Renal cortical epithelial cell (primary cell): ENCODE measurements around the gene EXOC4. TPM values are rescaled to one million over a fixed set of nuclear protein-coding genes. Genes with fewer than 3 reads are reported as not detected.
"Not testable (repeated sequence)": the region's sequence is repeated elsewhere in the genome, so short reads cannot be mapped to it uniquely, and the experiment has no call there.

Source experiments
- DNase-seq: peaks from one replicate; pipeline ENCODE4 v3.0.0-alpha.2; 2011; ENCODE audit warnings: low read depth
- total RNA-seq: library from RNA; depleted of rRNA; stranded (reverse); fragments of >200 nt; gene quantifications from 2 replicates; pipeline ENCODE4 v1.2.3, GENCODE V29; 2014

Gene EXOC4
- 119 and 144 TPM in 2 replicates for total RNA-seq

DNA sequence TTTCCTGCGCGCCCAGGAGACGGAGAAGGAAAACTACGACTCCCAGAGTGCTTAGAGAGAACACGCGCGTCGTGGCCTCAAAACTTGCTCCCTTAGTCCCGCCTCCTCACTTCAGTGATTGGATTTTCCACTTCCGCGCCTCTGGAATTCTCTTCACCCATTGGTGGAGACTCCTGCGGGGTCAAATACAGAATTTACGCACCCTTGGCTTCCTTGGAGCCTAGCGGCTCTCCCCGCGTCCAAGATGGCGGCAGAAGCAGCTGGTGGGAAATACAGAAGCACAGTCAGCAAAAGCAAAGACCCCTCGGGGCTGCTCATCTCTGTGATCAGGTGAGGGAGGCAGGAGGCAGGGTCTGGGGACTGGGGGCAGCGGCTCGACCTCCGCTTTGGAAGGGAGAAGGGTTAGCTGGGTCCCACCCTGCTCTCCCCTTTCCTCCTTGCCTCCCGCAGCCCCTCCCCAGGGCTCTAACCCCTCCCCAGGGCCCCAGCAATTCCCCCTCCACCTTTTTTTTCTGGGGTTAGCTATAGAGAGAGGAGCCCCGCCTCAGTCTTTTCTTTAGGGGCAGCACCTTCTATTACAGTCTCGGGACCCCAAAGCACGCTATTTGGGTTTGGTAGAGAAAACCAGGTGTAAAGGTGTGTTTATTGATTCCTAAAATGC is at the start of gene EXOC4:
EXOC4 (plus strand) TSS at position 221 of the 661 bp plus-strand sequence.
- DNase-seq, result peak; percentile 96

DNA sequence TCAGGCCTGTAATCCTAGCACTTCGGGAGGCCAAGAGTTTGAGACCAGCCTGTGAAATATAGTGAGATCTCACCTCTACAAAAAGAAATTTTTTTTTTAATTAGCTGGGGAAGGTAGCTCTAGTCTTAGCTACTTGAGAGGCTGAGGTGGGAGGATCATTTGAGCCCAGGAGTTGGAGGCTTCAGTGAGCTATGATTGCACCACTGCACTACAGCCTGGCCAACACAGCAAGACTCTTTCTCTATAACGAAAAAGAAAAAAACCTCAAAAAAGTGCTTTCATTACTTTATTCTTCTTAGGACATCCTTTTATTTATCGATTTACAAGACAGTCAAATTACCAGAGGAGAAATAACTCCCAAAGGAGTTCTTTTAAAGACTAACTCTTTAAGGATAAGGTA is 49.4 kb upstream of the EXOC4 start:
- DNase-seq, result no peak

- peak; percentile 21 for DNase-seq
These were observed 45.2 kb upstream of the EXOC4 start for GRCh38 chr7:133207687-133208086.

GRCh38 chr7:133210817-133211216 is 42.1 kb upstream of the EXOC4 start:
- DNase-seq, result not testable (repeated sequence)

DNA sequence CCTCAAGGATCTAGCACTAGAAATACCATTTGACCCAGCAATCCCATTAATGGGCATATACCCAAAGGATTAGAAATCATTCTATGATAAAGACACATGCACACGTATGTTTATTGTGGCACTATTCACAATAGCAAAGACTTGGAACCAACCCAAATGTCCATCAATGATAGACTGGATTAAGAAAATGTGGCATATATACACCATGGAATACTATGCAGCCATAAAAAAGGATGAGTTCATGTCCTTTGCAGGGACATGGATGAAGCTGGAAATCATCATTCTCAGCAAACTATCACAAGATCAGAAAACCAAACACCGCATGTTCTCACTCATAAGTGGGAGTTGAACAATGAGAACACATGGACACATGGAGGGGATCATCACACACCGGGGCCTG is 39.1 kb upstream of the EXOC4 start:
- not testable (repeated sequence) for DNase-seq

- no peak for DNase-seq
These were observed 35.1 kb upstream of the EXOC4 start for GRCh38 chr7:133217773-133218172.

- DNase-seq, result peak; percentile 55
These were observed 22.2 kb upstream of the EXOC4 start for GRCh38 chr7:133230591-133231194.

GRCh38 chr7:133233142-133233541 is 19.7 kb upstream of the EXOC4 start:
- DNase-seq, result no peak

- DNase-seq, result peak; percentile 31
These were observed 17.7 kb upstream of the EXOC4 start for GRCh38 chr7:133234961-133235875.

DNA sequence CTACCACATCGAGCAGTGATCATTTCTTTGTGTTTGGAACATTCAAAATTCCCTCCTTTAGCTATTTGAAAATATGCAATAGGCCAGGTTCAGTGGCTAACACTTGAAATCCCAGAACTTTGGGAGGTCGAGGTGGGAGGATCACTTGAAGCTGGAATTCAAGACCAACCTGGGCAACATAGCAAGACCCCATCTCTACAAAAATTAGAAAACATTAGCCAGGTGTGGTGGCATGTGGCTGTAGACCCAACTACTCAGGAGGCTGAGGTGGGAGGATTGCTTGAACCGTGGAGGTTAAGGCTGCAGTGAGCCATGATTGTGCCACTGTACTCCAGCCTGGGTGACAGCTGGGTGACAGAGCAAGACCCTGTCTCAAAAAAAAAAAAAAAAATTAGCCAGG is 15.3 kb upstream of the EXOC4 start:
- no peak for DNase-seq

- no peak for DNase-seq
These were observed 12.6 kb upstream of the EXOC4 start for GRCh38 chr7:133240302-133240701.

- no peak for DNase-seq
These were observed 6.3 kb upstream of the EXOC4 start for GRCh38 chr7:133246558-133246957.

DNA sequence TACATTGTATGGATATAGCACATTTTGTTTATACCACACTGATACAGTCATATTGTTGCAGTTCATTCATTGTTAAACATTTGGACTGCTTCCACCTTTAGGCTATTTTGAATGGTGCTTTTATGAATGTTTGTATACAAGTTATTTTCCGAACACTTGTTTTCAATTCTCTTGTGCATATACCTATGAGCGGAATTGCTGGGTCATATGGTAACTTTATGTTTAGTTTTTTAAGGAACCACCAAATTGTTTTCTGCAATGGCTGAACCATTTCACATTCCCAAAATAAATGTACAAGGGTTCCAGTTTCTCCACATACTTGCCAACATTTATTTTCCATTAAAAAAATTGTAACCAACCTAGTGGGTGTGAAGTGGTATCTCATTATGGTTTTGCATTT is 4.0 kb upstream of the EXOC4 start:
- DNase-seq, result no peak

DNA sequence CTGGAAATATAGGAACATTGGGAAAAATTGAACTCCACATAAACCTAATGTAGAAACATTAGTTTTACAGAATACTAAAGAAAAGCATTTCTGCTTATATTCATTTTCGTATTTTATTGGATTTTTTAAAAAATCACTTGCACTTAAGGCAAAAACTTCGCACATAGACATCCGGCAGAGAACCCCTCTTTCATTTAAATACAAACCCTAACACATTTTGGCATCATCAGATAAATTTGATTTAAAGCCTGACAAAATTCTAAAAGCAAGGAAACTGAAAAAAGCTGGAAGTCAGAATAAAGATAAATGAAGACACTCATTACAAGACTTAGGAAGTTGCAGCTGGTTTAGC is 396 bp upstream of the EXOC4 start:
- no peak for DNase-seq

- DNase-seq, result peak; percentile 45
These were observed 619 bp downstream of the EXOC4 start for GRCh38 chr7:133253519-133253875.

- no peak for DNase-seq
These were observed 2.6 kb downstream of the EXOC4 start for GRCh38 chr7:133255486-133255885.

GRCh38 chr7:133258174-133258573 is 5.3 kb downstream of the EXOC4 start:
- no peak for DNase-seq

GRCh38 chr7:133265821-133266220 is 12.9 kb downstream of the EXOC4 start:
- peak; percentile 6 for DNase-seq

DNA sequence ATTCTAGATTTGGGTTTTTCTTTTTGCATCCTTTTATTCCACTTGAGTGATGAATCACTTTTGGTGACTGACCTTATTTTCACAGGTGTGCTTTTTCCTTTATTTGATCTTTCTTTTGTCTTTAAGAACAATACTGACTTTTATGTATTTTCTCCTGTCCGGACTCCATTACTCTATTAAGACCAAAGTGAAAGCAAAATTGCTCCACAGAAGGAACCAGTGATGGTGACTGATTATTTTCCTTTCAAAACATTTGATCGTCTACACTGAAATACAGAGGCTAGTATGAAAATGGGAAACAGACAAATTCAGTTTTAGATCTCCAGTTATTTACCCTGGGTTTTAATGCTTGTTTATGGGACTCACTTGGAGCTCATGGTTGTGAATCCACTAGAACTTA is 15.5 kb downstream of the EXOC4 start:
- DNase-seq, result no peak

GRCh38 chr7:133272336-133272735 is 19.5 kb downstream of the EXOC4 start:
- no peak for DNase-seq

DNA sequence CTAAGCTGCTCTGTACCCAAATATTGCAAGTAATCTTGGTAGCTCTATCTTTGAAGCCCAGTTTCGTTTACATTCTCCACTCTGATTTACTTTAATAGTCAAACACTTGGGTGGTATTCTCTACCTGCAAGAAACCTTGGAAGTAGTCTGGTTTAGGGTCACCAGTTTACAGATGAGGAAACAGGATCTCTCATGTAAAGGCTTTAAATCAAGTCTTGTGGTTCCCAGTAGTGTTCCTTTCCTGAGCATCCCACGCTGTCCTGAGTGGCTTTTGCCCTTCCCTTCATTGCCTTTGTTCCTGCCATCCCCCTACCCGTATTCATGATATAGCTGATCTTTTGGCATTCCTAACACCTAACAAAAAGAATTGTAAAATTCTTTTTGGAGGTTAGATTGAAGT is 20.3 kb downstream of the EXOC4 start:
- no peak for DNase-seq

DNA sequence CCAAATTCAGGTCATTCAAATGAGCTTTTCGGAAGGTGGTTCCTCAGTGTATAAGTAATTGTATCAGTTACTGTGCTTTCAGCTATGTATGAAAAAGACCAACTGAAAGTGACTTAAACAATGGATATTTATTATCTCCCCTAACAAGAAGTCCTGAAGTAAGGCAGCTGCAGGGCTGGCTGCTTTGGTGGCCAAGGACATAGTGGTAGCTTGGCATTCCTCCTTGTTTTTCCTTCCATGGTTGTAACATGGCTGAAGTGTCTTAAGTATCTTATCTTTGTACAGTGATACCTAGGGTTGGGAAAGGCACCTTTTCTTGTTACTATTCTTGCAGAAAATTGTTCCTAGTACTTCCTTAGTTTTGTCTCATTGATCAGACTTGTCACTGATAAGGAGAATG is 21.4 kb downstream of the EXOC4 start:
- no peak for DNase-seq

DNA sequence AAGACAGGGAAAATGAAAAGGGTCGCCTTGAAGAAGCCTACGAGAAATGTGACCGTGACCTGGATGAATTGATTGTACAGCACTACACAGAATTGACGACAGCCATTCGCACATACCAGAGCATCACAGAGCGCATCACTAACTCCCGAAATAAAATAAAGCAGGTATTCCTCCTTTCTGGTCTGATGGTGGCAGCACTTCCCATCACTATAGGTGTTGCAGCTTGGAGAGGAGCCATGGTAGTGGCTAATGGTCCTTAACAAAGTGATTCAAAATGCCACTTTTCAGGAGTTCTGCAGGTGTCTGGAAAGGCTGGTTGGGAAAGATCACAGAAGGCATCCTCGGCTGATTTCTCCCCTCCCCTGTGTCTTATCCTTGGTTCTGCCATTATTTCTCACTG is 22.1 kb downstream of the EXOC4 start:
- no peak for DNase-seq
